ENCODE measurements around the gene DOCK2. TPM values are rescaled to one million over a fixed set of nuclear protein-coding genes. Genes with fewer than 3 reads are reported as not detected.

DOCK2 gene
- total and polyA plus RNA-seq, 12 donors = 3.3 to 59.5 (median 21.0) TPM

GRCh38 chr5:169870211-169870610 lies 233.1 kb downstream of the DOCK2 start:
- 68 to 87% (median 73%) methylated on average over 2 of the region's 2 CpGs for WGBS, 4 donors
- intact Hi-C loops (cut with DNase I) = no loop called here
- no peak for TF ChIP-seq CTCF (IDR thresholded peaks at IDR 0.05)
- no peak for TF ChIP-seq POLR2A (IDR thresholded peaks at IDR 0.05)

GRCh38 chr5:169871826-169872490 lies 234.9 kb downstream of the DOCK2 start:
- Histone ChIP-seq H3K4me3 (no peak overlapping the region), H3K4me1 (replicated peaks in 1 of 2) (peaks cover 0 to 6% of the 10 kb centered on the region in 2 donors), H3K9me3 (replicated peaks in 1 of 3) (no peaks in the 10 kb centered on the region), H3K27me3 (no peaks in the 10 kb centered on the region), H3K36me3 (replicated peaks in 1 of 2) (no peaks in the 10 kb centered on the region), H3K27ac (no peak overlapping the region)
- no peak for DNase-seq
- WGBS, 4 donors = 82 to 90% (median 87%) methylated on average over 5 of the region's 5 CpGs
- intact Hi-C loops (cut with DNase I) = no loop called here
- no peak for TF ChIP-seq CTCF (IDR thresholded peaks at IDR 0.05)
- no peak for TF ChIP-seq POLR2A (IDR thresholded peaks at IDR 0.05)

More at GRCh38 chr5:169870211-169870610, 233.1 kb downstream of the DOCK2 start:
- no peaks in the 10 kb centered on the region for H3K9me3 ChIP-seq (replicated peaks in 1 of 3)
- H3K36me3 ChIP-seq (replicated peaks in 1 of 2) = no peaks in the 10 kb centered on the region
- H3K27me3 ChIP-seq = no peaks in the 10 kb centered on the region
- H3K4me3 ChIP-seq = no peak overlapping the region
- no peaks in the 10 kb centered on the region for H3K4me1 ChIP-seq (replicated peaks in 1 of 2)
- no peak overlapping the region for H3K27ac ChIP-seq
- no peak for DNase-seq

- 46 to 71% (median 52%) methylated on average over 5 of the region's 5 CpGs for WGBS, 4 donors
- DNase-seq = peak; percentile 25 to 71 (median 44)
Observed at GRCh38 chr5:169873642-169874041, 236.6 kb downstream of the DOCK2 start.

GRCh38 chr5:169874621-169875020 lies 237.5 kb downstream of the DOCK2 start:
- no peak overlapping the region for H3K4me3 ChIP-seq
- 73 to 82% (median 75%) methylated on average over 4 of the region's 4 CpGs for WGBS, 4 donors
- no peaks in the 10 kb centered on the region for H3K27me3 ChIP-seq
- intact Hi-C loops (cut with DNase I) = no loop called here
- H3K9me3 ChIP-seq (replicated peaks in 1 of 3) = no peaks in the 10 kb centered on the region
- H3K4me1 ChIP-seq (replicated peaks in 1 of 2) = peaks cover 0 to 6% of the 10 kb centered on the region in 2 donors
- TF ChIP-seq POLR2A (IDR thresholded peaks at IDR 0.05) = no peak
- no peak for TF ChIP-seq CTCF (IDR thresholded peaks at IDR 0.05)
- no peaks in the 10 kb centered on the region for H3K36me3 ChIP-seq (replicated peaks in 1 of 2)
- no peak overlapping the region for H3K27ac ChIP-seq
- no peak for DNase-seq

More at GRCh38 chr5:169873642-169874041, 236.6 kb downstream of the DOCK2 start:
- H3K4me3 ChIP-seq = no peak overlapping the region
- no peaks in the 10 kb centered on the region for H3K9me3 ChIP-seq (replicated peaks in 1 of 3)
- H3K36me3 ChIP-seq (replicated peaks in 1 of 2) = no peaks in the 10 kb centered on the region
- intact Hi-C loops (cut with DNase I) = no loop called here
- peaks cover 0 to 6% of the 10 kb centered on the region in 2 donors for H3K4me1 ChIP-seq (replicated peaks in 1 of 2)
- TF ChIP-seq CTCF (IDR thresholded peaks at IDR 0.05) = no peak
- TF ChIP-seq POLR2A (IDR thresholded peaks at IDR 0.05) = no peak
- no peak overlapping the region for H3K27ac ChIP-seq
- no peaks in the 10 kb centered on the region for H3K27me3 ChIP-seq

Measured in adrenal gland (tissue), 12 donors.